GM18502 (cell line): ENCODE results near the gene TYK2.
A peak's percentile ranks its signal among the peaks of the same experiment; 100 is the strongest.
"Not testable (repeated sequence)": the region's sequence is repeated elsewhere in the genome, so short reads cannot be mapped to it uniquely, and the experiment has no call there.

ENCODE experiments used
- ATAC-seq: cut with Tn5 transposase; IDR thresholded peaks from one replicate; pipeline ENCODE4 v1.9.1; 2021; ENCODE audit warnings: mild to moderate bottlenecking; ENCODE audit not compliant: unreplicated experiment, poor library complexity

Gene TYK2

DNA sequence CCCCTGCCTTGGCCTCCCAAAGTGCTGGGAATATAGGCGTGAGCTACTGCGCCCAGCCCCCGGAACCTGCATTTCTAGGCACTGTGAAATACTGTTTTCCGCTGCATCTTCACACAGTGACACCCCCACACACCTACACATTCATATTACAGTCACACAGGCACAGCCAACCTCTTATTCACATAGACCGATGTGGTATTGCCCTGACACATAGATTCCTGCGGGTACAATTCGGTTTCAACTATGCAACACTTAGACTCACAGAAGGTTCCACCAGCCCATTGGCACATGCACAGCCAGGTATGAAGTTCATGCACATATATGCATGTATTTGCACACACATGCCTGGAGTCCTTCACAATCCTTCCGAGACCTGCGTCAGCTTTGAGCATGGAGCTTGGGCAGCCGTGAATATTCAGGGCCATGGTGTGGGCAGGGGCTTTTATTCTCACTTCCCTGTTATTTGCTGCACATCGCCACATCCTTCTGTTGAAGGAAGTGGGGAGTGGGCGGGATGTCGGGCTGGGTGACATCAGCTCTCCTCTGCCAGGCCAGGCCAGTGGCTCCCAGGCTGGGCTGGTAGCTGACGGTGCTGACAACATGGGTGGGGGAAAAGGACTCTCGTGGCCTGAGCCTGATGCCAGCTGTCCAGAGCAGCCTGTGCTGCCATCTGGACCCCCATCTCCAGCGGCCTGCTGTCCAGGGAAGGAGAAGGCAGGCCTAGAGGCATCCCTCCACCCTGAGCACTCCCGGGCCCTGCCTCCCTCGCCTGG is 28.3 kb upstream of the TYK2 start:
- no peak for ATAC-seq

DNA sequence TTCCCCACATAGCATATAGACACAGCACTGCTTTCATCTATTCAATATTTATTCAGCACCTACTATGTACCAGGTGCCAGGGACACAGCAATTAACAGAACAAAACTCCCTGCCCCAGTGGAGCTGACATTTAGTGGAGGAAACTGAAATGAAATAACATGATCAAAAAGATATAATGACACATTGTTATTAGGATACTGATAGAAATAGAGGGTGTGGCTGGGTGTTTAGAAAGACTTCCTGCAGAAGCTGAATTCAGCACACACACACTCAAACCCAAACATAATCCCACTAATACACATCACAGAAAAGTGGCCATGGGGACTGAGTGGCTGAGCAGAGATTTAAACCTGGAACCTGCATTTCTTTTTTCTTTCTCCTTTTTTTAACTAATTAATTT is 26.7 kb upstream of the TYK2 start:
- ATAC-seq: no peak

DNA sequence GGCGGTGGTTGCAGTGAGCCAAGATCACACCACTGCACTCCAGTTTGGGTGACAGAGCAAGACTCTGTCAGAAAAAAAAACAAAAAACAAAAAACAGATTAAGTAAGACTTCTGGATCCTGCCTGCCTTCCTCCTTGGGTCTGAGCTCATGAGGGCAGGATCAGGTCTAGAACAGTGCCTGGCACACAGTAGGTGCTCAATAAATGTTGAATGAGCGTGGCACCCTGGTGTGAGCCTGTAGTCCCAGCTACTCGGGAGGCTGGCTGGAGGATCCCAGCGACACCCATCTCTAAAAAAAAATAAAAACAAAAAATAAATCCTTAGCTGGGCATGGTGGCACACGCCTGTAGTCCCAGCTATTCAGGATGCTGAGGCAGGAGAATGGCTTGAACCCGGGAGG is 25.8 kb upstream of the TYK2 start:
- ATAC-seq: no peak

DNA sequence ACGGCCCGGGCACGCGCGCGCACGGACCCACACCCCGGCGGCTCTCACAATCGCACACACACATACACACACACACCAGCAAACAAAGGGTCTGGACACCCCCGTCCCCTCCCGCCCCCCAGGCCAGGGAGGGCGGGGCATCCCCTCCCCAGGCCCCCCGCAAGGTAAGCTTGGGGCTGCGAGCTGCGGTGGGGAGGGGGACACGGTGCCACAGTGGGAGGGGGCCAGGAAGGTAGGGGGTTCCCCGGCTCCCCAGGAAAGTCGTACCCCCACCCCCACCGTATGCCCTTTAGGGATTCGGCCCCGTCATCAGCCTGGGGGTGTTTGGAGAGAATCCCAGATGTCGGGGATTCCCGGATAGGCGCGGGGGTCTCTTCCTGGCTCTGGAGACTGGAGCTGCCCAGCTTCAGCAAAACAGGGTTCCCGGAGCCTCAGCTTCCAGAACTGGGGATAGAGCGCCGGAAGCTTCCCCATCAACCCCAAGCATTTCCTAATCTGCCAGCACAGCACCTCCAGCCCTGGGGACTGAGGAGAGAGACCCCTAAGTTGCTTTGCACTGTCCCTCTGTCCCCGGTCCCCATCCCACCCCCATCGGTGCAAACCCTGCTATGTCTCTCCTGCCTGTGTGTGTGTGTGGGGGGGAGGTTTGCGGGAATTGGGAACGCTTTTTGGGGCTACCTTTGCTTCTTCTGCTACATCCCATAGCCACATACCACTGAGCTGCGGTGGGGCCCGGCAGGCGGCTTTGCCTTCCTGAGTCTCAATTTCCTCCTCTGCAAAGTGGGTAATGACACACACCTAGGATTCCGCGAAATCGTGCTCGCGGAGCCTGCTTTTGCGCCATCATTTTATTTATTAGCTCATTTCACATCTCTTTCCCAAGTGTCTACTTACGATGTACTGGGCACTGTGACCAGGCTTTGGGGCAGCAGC is 24.8 kb upstream of the TYK2 start:
- ATAC-seq: no peak

DNA sequence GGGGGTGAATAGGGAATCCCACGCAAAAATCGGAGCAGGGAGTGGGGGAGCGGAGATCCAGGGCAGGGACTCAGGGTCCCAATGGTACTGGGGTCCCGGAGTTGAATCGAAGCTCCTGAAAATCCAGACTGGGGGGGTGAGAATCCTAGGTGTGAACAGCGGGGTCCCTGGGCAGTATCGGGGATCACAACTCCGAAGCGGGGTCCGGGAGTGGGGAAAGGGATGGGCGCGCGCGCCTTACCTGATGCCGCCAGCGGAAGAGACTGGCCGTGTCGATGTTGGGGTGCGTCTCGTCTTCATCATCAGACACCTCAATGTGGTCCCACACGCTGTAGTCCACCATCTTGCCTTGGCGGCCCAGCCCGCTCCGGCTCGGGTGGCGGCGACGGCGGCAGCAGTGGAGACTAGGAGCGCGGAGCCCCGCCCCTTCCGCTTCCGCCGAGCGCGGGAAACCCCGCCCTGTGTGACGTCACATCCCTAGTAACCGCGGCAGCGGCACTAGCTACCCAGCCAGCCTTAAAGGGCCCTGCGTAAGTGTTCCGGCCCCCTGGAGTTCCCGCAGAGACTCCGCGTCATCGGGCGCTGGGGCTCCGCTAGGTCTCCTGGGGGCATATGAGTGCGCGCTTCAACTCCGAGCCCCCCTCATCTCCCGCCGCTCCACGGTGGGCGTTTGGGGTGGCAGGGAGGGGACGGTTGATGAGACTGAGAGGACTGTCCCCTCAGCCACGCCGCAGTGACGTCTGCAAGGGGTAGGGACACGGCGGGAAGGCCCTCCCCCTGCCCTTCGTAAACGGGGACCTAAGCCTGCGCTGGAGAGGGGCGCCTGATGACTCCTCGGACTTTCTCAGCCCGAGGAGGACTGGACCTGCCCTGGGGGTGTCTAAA is 23.0 kb upstream of the TYK2 start, which contains the start of gene CDC37:
Gene CDC37 (minus strand): TSS at position 406 of the 885 bp plus-strand sequence. CDS start 63 bp downstream, at position 343.
- peak; percentile 66 for ATAC-seq

DNA sequence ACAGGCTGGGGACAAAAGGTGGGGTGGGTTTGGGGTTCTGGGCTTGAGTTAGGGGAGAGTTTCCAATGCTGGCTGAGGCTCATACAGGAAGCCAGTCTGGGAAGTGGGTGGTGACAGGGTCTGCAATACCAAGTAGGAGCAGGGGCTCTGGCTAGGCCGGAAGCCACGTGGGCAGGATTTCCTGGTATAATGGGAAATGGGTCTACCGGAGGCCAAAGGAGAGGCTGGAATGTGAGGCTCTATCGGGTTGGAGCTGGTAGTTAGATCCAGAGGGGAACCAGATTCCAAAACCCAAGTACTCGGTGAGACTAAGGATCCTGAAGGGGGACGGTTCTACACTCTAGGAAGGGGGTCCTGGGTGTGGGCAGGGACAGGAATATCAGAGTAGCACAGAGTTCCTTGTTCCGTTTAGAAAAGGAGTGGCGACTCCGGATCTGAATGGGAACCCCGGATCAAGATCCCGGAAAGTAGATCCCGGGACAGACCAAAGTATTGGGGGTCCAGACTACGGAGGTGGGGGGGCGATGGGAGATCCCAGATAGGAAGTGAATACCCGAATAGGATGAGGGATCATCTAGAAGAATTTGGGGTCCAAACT is 22.2 kb upstream of the TYK2 start:
- ATAC-seq: no peak

DNA sequence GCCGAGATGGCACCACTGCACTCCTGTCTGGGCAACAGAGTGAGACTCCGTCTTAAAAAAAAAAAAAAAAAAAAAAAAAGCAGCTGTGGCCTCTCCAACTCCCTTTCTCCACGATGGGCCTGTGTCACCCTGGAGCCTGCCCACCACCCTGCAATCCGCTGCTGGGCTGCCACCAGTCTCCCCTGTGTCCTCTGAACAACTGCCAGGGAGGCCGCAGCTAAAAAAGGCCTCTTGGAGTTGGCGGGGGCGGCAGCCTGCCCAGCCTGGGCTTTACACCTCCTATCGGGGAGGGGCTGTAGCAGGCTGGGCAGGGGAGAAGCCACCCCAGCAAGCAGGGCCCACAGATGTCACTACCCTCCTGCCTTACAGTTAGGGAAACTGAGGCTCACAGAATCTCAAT is 19.5 kb upstream of the TYK2 start:
- no peak for ATAC-seq

DNA sequence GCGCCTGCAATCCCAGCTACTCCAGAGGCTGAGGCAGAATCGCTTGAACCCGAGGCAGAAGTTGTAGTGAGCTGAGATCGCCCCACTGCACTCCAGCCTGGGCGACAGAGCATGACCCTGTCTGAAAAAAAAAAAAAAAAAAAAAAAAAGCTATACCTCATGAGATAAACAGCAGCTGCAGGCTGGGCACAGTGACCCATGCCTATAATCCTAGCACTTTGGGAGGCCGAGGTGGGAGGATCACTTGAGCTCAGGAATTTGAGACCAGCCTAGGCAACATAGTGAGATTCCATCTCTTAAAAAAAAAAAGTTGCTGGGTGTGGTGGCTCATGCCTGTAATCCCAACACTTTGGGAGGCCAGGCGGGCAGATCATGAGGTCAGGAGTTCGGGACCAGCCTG is 19.0 kb upstream of the TYK2 start:
- ATAC-seq: not testable (repeated sequence)

DNA sequence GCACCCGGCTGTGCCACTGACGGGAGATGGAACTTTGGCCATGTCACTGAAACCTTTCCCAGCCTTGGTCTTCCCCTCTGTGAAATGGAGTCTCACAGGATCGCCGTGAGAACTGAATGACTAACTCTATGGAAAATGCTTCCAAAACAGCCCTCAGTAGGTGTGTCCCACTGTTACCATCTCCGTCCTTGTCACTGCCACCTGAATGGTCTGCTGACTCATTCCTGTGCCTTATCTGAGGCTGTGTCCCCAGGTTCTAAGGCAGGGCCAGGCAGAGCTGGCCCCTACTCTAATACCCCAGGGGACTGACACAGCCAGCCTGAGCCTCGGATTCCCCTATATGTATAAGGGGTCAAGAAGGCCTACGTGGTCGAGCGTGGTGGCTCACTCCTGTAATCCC is 18.4 kb upstream of the TYK2 start:
- ATAC-seq: no peak

DNA sequence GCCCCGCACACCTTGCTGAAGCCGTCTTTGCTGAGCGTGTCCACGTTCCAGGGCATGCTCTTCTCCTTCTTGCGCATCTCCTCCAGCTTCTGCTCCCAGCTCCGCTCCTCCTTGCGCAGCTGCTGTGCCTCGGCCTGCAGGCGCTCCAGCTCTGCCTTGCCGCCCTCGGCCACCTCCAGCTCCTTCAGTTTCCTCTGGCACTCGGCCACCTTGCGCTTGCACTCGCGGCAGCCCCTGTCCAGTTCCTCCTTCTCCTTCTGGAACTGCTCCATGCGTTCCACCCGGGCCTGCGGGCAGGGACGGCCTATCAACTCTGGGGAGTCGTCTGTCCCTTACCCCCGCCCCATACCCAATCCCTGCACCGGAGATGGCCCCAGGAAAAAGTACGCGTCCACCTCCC is 15.5 kb upstream of the TYK2 start:
- no peak for ATAC-seq

DNA sequence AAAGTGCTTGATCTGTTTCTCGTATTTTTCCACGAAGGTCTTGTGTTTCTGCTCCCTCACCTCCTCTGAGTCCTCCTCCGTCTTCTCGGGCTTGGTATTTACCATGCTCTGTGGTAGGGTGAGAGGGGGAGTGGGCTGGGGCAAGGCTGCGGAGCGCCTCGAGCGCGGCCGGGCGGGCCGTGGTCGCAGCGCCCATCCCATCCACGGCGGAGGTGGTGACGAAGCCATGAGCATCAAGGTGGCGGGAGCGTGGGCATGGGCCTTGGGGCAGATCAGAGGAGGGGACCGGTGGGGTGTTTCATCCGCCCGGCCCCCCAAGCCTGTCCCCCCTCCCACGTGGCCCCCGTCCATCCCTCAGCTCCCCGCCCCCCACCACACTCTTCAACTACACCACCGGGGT is 15.1 kb upstream of the TYK2 start:
- no peak for ATAC-seq

DNA sequence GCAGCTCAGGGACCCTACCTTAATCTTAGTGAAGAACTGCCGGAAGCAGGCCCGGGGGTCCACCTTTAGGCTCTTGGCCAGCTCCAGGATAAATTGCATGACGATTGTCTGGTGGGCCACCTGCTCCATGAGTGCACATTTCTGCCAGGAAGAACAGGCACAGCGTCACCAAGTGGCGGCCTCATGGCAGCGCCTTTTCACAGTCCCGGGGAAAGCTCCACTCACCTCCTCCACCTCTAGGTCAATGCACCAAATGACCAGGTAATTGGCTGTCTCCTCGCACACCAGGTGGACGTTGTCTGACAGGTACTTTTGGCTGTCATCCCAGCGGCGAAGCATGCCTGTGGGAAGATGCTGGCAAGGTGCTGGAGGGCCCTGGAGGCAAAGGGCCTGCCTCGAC is 14.6 kb upstream of the TYK2 start:
- ATAC-seq: no peak

DNA sequence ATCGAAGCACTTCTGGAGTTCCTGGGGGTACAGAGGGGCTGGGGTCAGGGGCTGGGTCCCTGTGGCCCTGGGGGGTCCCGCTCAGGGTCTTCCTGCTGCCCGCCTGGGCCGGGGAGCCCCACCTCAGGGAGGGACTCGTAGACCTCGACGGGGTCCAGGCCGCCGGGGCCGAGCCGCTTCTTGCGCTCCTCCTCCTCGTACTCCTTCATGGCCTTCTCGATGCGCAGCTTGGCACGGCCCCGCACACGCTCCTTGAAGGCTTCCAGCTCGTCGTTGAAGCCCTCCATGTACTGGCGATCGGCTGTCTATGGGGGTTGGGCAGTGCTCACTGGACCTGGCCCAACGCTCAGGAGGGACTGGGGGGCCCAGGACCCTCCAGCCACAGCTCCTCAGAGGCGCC is 12.8 kb upstream of the TYK2 start:
- ATAC-seq: no peak

DNA sequence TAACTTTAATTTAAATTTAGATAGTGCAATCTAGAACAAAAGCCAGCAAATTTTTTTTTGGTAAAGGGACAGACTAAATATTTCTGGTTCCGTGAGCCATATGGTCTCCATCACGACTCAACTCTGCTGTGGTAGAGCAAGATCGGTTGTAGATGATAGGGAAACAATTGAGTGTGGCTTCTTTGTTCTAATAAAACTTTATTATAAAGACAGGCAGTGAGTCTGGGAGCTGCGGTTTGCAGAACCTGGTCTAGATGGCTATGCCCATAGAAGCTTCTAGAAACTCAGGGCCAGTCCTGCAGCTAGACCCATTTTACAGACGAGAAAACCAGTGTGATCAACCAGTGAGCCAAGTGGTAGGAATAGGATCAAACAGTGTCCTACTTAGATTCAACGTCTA is 11.7 kb upstream of the TYK2 start:
- no peak for ATAC-seq

DNA sequence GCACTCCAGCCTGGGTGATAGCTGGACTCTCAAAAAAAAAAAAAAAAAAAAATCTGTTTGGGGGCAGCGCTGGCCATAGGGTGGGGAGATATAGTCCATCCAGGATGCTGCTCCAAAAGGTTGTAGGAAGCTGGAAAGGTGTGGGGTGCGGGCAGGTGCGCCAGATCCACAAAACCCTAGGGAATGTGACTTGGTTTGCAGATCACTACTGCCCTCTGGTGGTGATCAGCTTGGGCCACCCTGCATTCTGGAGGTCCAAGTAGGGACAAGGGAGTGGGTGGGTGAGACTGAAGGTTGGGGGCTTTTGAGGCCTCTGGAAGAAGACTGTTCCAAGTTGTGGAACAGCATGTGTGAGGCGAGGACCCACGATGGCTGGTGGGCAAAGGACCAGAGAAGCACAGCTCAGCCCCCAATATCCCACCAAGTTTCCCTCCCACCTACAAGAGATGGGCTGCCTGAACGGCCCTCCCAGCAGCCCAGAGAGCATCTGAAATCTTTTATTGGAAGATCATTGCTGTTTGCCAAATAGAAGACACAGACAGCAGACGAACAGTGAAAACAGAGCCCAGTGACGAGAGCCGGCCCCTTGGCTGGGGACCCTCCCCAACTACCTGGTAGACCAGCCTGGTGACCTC is 10.4 kb upstream of the TYK2 start:
- no peak for ATAC-seq

DNA sequence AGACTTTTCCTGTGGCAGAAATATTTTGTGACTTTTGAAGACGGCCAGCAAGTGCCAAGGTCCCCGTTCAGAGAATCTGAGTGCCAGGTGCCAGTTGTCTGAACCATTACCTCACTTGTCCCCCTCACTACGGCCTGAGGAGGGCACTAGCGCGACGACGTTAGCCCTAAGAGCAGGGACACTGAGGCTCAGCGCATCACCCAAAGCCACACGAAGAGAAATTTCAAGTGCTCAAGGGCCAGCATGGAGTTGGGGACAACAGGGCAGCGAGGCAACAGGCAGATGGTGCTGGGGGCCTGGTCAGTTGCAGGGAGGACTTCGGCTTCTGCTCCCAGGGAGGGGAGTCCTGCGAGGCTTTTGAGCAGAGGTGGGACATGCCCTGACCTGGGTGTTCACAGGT is 9.5 kb upstream of the TYK2 start:
- ATAC-seq: no peak

DNA sequence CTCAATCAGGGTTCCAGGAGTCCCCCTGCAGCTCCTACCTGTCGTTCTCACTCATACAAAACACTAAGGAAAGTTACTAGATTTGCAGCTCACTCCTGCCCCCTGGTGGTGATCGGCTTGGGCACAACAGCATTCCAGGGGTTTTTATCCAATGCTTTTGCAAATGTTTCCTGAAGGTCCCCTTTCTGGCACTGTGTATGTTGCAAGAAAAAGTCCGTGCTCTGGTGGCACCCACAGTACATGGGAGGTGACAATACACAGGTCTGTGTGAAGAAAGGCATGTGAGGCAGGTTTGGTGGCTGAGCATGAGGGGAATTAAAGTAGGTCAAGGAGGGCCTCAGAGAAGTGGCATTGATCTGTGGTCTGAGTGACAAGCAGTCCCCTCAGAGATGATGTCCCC is 8.6 kb upstream of the TYK2 start:
- no peak for ATAC-seq

DNA sequence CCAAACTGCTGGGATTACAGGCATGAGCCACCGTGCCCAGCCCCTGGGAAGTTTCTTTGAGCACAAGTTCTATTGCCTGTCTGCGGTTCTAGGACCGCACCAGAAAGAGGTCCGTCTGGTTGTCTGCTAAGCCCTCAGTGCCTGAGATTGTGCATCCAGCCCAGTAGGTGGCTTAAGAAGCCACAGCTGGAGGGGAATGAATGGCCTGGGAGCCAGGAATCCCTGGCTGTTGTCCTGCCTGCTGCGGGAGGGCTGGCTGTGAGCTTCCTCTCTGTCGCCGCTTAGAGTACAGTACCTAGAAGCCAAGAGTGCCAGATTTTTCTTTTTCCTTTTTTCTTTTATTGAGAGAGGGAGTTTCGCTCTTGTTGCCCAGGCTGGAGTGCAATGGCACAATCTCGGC is 4.2 kb upstream of the TYK2 start:
- ATAC-seq: no peak

DNA sequence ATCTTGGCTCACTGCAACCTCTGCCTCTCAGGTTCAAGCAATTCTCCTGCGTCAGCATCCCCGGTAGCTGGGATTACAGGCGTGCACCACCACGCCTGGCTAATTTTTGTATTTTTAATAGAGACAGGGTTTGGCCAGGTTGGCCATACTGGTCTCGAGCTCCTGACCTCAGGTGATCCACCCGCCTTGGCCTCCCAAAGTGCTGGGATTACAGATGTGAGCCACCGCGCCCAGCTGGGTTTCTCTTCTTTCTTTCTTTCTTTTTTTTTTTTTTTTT is 2.8 kb upstream of the TYK2 start:
- not testable (repeated sequence) for ATAC-seq

DNA sequence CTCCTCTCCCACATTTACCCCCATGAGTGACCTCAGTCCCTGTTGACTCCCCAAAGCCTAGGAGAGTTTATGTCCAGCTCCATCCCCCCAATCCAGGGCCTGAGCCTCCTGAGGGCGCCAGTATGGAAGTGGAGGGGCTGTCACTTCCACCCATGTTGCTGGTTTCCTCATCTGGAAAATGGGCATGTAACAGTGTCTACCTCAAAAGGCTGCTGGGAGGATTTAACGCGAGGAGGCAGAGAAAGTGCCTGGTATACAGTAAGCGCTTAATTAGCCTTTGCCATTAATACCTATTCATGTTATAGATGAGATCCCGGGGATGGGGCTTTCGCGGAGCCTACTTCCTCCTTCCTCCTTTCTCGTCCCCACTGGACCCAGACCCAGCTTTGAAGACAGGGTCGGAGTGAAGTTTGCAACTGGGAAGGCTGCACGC is 476 bp downstream of the TYK2 start:
- ATAC-seq: no peak
